Ishikawa (cell line): ENCODE data around the gene RAB11FIP5.

Source experiments
- CEBPB ChIP-seq: IDR thresholded peaks from 2 replicates; pipeline ENCODE4 v1.6.1; 2012
- CREB1 ChIP-seq: IDR thresholded peaks from 2 replicates; pipeline ENCODE4 v1.6.1; 2012; ENCODE audit warnings: low read depth
- EGR1 ChIP-seq: IDR thresholded peaks from 2 replicates; pipeline ENCODE4 v1.6.1; 2012
- EP300 ChIP-seq: IDR thresholded peaks from 2 replicates; pipeline ENCODE4 v1.6.1; 2012; ENCODE audit warnings: borderline replicate concordance
- FOXM1 ChIP-seq: IDR thresholded peaks from 2 replicates; pipeline ENCODE4 v1.6.1; 2012; ENCODE audit warnings: low read depth, borderline replicate concordance
- MAX ChIP-seq: IDR thresholded peaks from 2 replicates; pipeline ENCODE4 v1.6.1; 2012
- NFIC ChIP-seq: IDR thresholded peaks from 2 replicates; pipeline ENCODE4 v1.6.1; 2012
- RAD21 ChIP-seq: IDR thresholded peaks from 2 replicates; pipeline ENCODE4 v1.6.1; 2012; ENCODE audit warnings: low read depth
- TAF1 ChIP-seq: IDR thresholded peaks from 2 replicates; pipeline ENCODE4 v1.6.1; 2012; ENCODE audit warnings: low read depth, mild to moderate bottlenecking
- TCF12 ChIP-seq: IDR thresholded peaks from 2 replicates; pipeline ENCODE4 v1.6.1; 2012; ENCODE audit warnings: low read depth
- TEAD4 ChIP-seq: IDR thresholded peaks from 2 replicates; pipeline ENCODE4 v1.6.1; 2012
- YY1 ChIP-seq: IDR thresholded peaks from 2 replicates; pipeline ENCODE4 v1.6.1; 2012; ENCODE audit warnings: low read depth
- ZBTB7A ChIP-seq: IDR thresholded peaks from 2 replicates; pipeline ENCODE4 v1.6.1; 2012; ENCODE audit warnings: low read depth
- TF ChIP-seq, protein P1 (sequence below): IDR thresholded peaks from 2 replicates; pipeline ENCODE4 v1.6.1; 2012
- TF ChIP-seq, protein P2 (sequence below): IDR thresholded peaks from 2 replicates; pipeline ENCODE4 v1.6.1; 2012; ENCODE audit warnings: low read depth, mild to moderate bottlenecking

Gene RAB11FIP5

DNA sequence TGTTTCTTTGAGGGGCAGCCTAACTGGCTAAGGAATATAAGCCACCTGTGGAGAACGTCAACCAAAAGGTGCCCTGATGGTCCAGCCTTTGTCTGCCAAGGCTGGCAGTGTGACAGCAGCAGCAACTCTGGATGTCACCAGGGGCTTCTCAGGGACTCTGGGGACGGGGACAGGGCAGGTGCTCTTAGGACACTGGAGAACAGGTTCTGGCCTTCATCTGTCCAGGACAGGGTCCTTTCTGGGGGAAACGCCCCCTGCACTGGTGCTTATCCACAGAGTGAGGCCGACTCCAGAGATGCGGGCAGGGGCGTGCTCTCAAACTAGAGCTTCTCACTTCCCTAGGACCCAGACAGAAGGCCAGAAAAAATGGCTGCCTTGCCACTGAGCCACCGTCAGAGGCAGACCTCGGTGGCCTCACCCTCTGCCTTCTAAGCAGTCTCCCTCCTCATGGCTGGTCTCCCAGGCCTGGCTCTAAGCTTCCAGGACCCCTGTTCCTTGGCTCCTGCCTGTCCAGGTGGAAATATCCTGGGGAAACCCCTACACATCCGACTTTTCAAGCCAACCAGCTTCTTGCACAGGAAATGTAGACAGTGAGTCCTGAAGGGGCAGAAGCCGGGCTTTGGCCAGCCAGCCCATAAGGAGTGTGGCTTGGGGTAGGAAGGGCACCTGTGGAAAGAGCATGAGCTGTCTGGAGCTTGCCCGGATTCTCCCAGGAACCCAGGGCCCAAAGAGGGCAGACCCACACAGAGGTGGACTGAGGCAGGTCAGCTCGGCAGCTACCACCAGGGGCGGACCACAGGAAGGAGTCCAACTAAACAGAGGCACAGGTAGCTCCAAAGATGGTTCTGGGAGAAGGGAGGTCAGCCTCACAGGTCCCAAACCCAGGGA lies 30.0 kb downstream of the RAB11FIP5 start:
- TF ChIP-seq MAX = no peak
- TF ChIP-seq CREB1 = no peak
- TF ChIP-seq TAF1 = no peak
- TF ChIP-seq TCF12 = no peak
- TF ChIP-seq CEBPB = no peak
- no peak for TF ChIP-seq RAD21
- TF ChIP-seq, protein P1, sequence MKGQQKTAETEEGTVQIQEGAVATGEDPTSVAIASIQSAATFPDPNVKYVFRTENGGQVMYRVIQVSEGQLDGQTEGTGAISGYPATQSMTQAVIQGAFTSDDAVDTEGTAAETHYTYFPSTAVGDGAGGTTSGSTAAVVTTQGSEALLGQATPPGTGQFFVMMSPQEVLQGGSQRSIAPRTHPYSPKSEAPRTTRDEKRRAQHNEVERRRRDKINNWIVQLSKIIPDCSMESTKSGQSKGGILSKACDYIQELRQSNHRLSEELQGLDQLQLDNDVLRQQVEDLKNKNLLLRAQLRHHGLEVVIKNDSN = no peak
- TF ChIP-seq TEAD4 = no peak
- TF ChIP-seq EGR1 = no peak
- TF ChIP-seq, protein P2, sequence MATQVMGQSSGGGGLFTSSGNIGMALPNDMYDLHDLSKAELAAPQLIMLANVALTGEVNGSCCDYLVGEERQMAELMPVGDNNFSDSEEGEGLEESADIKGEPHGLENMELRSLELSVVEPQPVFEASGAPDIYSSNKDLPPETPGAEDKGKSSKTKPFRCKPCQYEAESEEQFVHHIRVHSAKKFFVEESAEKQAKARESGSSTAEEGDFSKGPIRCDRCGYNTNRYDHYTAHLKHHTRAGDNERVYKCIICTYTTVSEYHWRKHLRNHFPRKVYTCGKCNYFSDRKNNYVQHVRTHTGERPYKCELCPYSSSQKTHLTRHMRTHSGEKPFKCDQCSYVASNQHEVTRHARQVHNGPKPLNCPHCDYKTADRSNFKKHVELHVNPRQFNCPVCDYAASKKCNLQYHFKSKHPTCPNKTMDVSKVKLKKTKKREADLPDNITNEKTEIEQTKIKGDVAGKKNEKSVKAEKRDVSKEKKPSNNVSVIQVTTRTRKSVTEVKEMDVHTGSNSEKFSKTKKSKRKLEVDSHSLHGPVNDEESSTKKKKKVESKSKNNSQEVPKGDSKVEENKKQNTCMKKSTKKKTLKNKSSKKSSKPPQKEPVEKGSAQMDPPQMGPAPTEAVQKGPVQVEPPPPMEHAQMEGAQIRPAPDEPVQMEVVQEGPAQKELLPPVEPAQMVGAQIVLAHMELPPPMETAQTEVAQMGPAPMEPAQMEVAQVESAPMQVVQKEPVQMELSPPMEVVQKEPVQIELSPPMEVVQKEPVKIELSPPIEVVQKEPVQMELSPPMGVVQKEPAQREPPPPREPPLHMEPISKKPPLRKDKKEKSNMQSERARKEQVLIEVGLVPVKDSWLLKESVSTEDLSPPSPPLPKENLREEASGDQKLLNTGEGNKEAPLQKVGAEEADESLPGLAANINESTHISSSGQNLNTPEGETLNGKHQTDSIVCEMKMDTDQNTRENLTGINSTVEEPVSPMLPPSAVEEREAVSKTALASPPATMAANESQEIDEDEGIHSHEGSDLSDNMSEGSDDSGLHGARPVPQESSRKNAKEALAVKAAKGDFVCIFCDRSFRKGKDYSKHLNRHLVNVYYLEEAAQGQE = no peak
- TF ChIP-seq ZBTB7A = no peak
- TF ChIP-seq EP300 = no peak
- TF ChIP-seq YY1 = no peak
- TF ChIP-seq FOXM1 = no peak
- TF ChIP-seq NFIC = no peak

- no peak for TF ChIP-seq NFIC
- TF ChIP-seq, protein P2 = no peak
Measured at GRCh38 chr2:73081181-73081671, 31.5 kb downstream of the RAB11FIP5 start.

DNA sequence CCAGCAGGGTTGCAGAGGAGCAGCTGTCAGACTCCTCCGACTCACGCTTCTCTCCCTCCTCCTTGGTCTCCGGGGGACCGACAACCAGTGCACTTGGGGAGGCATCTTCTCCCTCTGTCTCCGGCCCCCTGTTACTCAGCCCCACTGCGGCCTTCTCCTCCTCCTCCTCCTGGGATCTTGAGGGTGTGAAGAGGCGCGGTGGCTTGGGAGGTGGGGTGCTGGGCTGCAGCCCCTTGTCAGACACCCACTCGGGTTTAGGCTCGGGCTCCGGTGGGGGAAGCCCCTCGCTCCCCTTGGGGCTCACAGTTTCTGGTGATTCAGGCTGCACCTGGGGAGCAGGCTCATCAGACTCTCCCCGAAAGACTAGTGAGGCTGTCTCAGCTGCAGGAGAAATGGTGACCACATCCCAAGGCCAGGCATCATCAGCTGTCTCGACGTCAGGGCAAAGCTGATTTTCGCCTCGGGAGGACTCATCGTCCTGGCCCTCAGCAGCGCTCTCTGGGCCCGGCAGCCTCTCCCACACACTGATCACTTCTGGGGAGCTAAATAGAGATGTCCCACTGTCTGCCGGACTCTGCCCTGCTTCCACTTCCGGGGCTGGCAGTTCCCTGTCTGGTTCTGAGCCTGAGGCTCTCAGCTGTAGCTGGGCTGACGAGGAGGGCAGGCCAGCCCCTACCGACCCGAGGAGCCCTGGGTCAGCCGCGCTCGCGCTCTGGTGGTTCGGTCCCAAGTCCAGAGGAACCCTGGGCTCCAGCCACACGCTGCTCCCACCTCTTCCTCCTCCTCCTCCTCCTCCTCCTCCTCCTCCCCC lies 32.2 kb downstream of the RAB11FIP5 start:
- TF ChIP-seq FOXM1 (no peak), EP300 (no peak), TEAD4 (no peak), RAD21 (no peak), YY1 (no peak), CEBPB (no peak), EGR1 (no peak), TAF1 (no peak), NFIC (no peak), TCF12 (no peak), MAX (no peak), ZBTB7A (no peak)
- TF ChIP-seq, protein P2 = no peak
- TF ChIP-seq, protein P1 = no peak

DNA sequence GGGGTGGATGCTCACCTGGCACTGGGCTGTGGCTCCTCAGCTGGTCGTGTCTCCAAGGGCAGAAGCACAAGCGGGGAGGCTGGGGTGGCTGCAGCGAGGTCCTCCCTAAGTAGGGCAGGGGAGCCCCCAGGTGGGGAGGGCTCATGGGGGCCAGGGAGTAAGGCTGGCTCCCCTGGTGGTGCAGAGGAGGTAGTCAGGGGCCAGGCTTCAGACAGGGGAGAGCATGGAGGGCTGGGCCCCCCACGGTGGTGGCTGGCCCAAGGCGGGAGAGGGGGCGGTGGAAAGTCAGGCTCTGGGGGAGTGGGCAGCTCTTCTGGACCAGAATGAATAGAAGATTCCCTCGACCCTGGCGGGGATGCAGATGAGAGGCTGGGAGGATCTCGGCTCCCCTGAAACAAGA lies 33.1 kb downstream of the RAB11FIP5 start:
- TF ChIP-seq, protein P1 = no peak
- no peak for TF ChIP-seq ZBTB7A
- TF ChIP-seq TAF1 = no peak
- TF ChIP-seq TCF12 = no peak
- TF ChIP-seq TEAD4 = no peak
- no peak for TF ChIP-seq MAX
- no peak for TF ChIP-seq CREB1
- TF ChIP-seq, protein P2 = no peak
- TF ChIP-seq RAD21 = no peak
- no peak for TF ChIP-seq EP300
- TF ChIP-seq NFIC = no peak
- no peak for TF ChIP-seq CEBPB
- TF ChIP-seq EGR1 = no peak
- no peak for TF ChIP-seq YY1
- TF ChIP-seq FOXM1 = no peak
